ENCODE data around the gene RAB17. TPM values are rescaled to one million over a fixed set of nuclear protein-coding genes. Genes with fewer than 3 reads are reported as not detected.

The RAB17 gene
- total and polyA plus RNA-seq, 5 donors = 0.74 to 2.8 (median 2.1) TPM

DNA sequence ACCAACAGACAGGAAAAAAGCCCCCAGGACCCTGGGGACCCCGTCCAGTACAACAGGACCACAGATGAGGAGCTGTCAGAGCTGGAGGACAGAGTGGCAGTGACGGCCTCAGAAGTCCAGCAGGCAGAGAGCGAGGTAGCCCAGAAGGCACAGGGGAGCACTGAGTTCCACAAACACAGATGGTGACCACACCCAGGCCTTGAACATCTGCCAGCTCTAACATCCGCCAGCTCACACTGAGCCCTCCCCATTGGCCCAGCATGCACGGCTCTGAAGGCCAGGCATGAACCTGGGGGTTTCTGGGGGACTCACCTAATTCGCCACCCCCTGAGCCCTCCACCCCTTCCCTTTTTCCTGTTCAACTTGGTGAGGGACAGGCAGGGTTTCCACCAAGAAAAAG lies 49.7 kb downstream of the RAB17 start:
- peak; percentile 82 to 93 (median 84) for DNase-seq
- H3K4me1 ChIP-seq (ENCODE audit: control insufficient read depth, insufficient read depth, low read length) = no peaks in the 10 kb centered on the region
- WGBS = 45% methylated on average over 6 of the region's 6 CpGs
- H3K9me3 ChIP-seq (ENCODE audit: control insufficient read depth, low read length) = no peaks in the 10 kb centered on the region
- peak; percentile 84 to 94 for ATAC-seq
- intact Hi-C loops (cut with DNase I) = no loop called here
- H3K27me3 ChIP-seq (ENCODE audit: control insufficient read depth, insufficient read depth) = no peaks in the 10 kb centered on the region
- H3K4me3 ChIP-seq (ENCODE audit: low read length) = no peak overlapping the region
- H3K27ac ChIP-seq (ENCODE audit: low read length) = no peak overlapping the region

DNA sequence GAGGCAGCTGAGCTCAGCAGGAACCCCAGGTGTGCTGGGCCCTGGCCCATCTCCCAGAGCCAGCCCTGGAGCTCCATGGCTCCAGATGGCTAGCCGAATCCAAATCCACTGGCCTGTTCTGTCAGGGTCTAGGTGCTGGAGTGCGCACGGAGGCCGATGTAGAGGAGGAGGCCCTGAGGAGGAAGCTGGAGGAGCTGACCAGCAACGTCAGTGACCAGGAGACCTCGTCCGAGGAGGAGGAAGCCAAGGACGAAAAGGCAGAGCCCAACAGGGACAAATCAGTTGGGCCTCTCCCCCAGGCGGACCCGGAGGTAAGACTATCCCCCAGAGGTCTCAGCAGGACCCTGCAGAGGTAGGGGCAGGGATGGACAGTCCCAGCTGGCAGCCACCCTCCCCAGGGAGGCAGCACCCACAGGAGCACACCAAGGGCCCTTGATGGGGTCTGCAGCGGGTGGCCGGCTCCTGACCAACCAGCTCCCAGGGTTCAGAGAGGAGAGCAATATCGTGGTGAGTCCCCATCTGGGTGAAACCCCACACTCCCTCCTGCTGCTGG lies 50.2 kb downstream of the RAB17 start:
- no peaks in the 10 kb centered on the region for H3K4me1 ChIP-seq (ENCODE audit: control insufficient read depth, insufficient read depth, low read length)
- H3K27me3 ChIP-seq (ENCODE audit: control insufficient read depth, insufficient read depth) = no peaks in the 10 kb centered on the region
- 71% methylated on average over 13 of the region's 13 CpGs for WGBS
- intact Hi-C loops (cut with DNase I) = no loop called here
- peak in 1 of 2 donors; percentile 24 for ATAC-seq
- H3K4me3 ChIP-seq (ENCODE audit: low read length) = no peak overlapping the region
- H3K9me3 ChIP-seq (ENCODE audit: control insufficient read depth, low read length) = no peaks in the 10 kb centered on the region
- DNase-seq = no peak
- H3K27ac ChIP-seq (ENCODE audit: low read length) = no peak overlapping the region

DNA sequence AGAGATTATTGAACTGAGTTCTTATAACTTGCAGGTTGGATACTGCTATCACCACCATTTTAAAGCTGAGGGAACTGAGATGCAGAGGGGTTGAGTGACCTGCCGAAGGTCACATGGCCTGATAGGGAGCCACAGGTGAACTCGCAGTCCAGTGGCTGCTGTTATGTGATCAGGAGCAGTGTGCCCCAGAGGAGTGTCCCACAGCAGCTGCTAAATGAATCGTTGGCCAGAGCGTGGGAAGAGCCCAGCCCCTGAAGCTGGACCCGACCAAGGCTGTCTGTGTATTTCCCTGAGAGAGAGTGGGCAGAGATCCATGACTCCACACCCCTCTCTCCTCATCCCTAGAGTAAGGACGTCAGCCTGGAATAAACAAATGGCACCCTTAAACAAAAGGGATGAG lies 50.9 kb downstream of the RAB17 start:
- ATAC-seq (no peak), DNase-seq (no peak)
- Histone ChIP-seq H3K4me1 (ENCODE audit: control insufficient read depth, insufficient read depth, low read length) (no peaks in the 10 kb centered on the region), H3K27me3 (ENCODE audit: control insufficient read depth, insufficient read depth) (no peaks in the 10 kb centered on the region), H3K9me3 (ENCODE audit: control insufficient read depth, low read length) (no peaks in the 10 kb centered on the region), H3K4me3 (ENCODE audit: low read length) (no peak overlapping the region), H3K27ac (ENCODE audit: low read length) (no peak overlapping the region)
- WGBS = 57% methylated on average over 6 of the region's 6 CpGs
- intact Hi-C loops (cut with DNase I) = no loop called here

DNA sequence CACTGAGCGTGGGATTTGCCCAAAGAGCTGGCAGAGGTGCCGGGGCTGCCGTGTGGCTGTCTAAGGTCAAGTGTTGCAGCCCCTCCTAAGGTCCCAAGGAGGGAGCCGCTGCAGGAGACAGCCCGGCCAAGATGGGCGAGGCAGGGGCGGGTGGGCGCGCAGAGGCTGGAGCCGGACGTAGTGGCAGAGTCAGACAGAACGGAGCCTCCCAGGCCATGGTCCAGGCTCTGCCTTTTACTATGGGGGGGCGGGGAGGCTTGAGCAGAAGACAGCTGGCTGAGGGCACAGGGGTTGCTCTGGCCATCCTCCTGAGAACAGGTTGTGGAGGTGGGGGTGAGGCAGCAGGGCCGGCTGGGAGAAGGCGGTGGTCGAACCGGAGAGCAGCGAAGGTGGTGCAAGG lies 51.6 kb downstream of the RAB17 start:
- Histone ChIP-seq H3K4me3 (ENCODE audit: low read length) (no peak overlapping the region), H3K9me3 (ENCODE audit: control insufficient read depth, low read length) (no peaks in the 10 kb centered on the region), H3K27ac (ENCODE audit: low read length) (no peak overlapping the region), H3K27me3 (ENCODE audit: control insufficient read depth, insufficient read depth) (no peaks in the 10 kb centered on the region), H3K4me1 (ENCODE audit: control insufficient read depth, insufficient read depth, low read length) (no peaks in the 10 kb centered on the region)
- intact Hi-C loops (cut with DNase I) = no loop called here
- DNase-seq (no peak), ATAC-seq (no peak)
- 87% methylated on average over 18 of the region's 18 CpGs for WGBS

DNA sequence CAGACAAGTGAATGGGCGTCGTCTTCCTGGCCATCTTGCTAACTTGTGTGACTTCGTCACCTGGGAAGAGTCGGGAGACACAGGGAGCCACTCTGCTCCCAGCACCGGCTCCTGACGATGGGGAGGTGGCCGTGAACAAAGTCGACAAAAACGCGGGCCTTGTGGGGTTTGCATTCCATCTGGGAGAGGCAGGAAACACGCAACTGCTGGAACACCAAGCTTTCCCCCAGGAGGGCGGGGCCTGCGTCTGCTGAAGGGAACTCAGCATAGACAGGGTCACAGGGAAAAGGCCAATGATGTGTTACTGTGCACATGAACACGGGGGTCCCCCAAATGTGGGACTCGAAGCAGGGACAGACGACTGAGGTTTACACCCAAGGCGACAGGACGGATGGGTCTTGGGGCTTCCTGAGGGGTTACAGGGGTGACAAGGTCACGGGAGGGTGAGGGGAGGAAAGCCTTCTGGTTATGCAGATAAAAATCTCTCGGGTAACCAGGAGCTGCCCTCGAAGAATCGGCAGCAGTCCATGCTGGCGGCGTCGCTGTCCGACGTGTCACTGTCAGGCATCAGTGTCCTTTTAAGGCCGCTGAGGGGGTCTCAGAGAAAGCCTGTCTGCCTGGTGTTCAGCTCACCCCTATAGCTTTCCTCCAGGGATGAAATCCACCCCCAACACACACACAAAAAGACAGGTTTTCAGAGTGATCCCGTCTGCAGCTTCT lies 52.4 kb downstream of the RAB17 start:
- Histone ChIP-seq H3K4me1 (ENCODE audit: control insufficient read depth, insufficient read depth, low read length) (no peaks in the 10 kb centered on the region), H3K9me3 (ENCODE audit: control insufficient read depth, low read length) (no peaks in the 10 kb centered on the region), H3K27ac (ENCODE audit: low read length) (no peak overlapping the region), H3K4me3 (ENCODE audit: low read length) (no peak overlapping the region), H3K27me3 (ENCODE audit: control insufficient read depth, insufficient read depth) (no peaks in the 10 kb centered on the region)
- DNase-seq (no peak), ATAC-seq (no peak)
- 75% methylated on average over 29 of the region's 29 CpGs for WGBS
- intact Hi-C loops (cut with DNase I) = no loop called here

DNA sequence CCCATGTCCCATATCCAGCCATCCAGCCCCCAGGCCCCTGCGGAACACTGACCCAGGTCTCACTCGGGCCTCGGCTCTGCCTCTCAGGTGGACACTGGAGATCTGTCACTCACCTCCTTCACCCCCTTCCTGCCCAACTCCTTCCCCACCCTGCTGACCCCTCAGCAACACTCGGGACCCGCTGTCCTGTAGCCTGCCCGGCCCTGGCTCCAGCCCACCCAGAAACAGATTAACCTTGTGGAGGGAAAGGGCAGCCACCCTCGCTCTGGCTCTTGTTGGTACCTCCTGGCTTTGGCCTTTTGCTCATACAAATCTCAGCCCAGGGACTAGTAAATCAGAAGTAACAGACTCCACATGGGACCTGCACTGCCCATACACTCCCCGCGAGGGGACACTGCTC lies 53.9 kb downstream of the RAB17 start:
- DNase-seq = no peak
- ATAC-seq = peak in 1 of 2 donors; percentile 12
- Histone ChIP-seq H3K4me3 (ENCODE audit: low read length) (no peak overlapping the region), H3K27me3 (ENCODE audit: control insufficient read depth, insufficient read depth) (no peaks in the 10 kb centered on the region), H3K27ac (ENCODE audit: low read length) (no peak overlapping the region), H3K4me1 (ENCODE audit: control insufficient read depth, insufficient read depth, low read length) (no peaks in the 10 kb centered on the region), H3K9me3 (ENCODE audit: control insufficient read depth, low read length) (no peaks in the 10 kb centered on the region)
- intact Hi-C loops (cut with DNase I) = no loop called here
- WGBS = 90% methylated on average over 9 of the region's 9 CpGs

DNA sequence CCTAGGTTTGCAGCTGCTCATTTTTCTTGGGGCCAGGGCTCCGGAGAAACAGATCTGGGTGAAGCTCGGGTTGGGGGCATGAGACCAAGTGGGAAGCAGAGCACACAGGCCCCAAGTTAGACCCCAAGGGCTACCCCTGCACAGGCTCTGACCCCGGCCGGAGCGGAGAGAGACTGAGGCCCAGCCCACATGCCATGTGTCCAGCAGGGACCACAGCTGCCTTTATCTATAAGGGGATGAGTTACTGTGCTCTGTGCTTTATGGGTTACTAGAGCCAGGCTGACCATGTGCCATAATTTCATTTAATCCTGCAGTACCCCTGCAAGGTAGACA lies 54.5 kb downstream of the RAB17 start:
- no peak overlapping the region for H3K27ac ChIP-seq (ENCODE audit: low read length)
- no peaks in the 10 kb centered on the region for H3K4me1 ChIP-seq (ENCODE audit: control insufficient read depth, insufficient read depth, low read length)
- H3K4me3 ChIP-seq (ENCODE audit: low read length) = no peak overlapping the region
- no peak for ATAC-seq
- no peak for DNase-seq
- WGBS = 92% methylated on average over 5 of the region's 5 CpGs
- intact Hi-C loops (cut with DNase I) = no loop called here
- H3K27me3 ChIP-seq (ENCODE audit: control insufficient read depth, insufficient read depth) = no peaks in the 10 kb centered on the region
- no peaks in the 10 kb centered on the region for H3K9me3 ChIP-seq (ENCODE audit: control insufficient read depth, low read length)

DNA sequence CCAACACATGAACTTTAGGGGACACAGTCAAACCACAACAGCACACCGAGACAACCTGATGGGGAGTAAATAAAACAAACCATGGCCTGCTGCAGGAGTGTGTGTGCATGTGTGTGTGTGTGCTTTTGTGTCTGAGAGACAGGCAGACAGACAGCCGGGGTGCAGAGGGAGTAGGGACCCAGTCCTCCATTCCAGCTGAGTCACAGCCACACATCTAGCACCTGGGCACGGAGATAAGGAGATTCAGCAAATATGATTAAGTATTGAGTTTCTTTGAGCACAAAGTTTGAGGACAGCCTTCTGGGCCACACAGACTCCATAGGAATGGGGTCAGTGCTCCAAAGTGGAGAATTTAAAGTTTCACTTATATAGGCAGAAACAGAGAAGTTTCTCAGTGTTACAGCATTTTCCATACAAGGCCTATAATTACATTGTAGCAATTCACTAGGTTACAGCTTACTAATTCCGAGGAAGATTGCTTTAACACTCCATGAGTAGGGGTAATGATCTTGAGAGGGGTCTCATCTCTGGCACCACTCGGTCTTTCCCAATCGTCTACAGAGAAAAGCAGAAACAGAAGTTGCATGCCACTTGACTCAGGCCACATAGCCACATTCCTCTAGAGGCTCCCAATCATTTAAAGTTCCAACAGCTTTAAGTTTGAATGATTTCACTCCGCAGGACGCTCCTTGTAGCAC lies 55.0 kb downstream of the RAB17 start:
- Histone ChIP-seq H3K27me3 (ENCODE audit: control insufficient read depth, insufficient read depth) (no peaks in the 10 kb centered on the region), H3K4me3 (ENCODE audit: low read length) (no peak overlapping the region), H3K27ac (ENCODE audit: low read length) (no peak overlapping the region), H3K9me3 (ENCODE audit: control insufficient read depth, low read length) (no peaks in the 10 kb centered on the region), H3K4me1 (ENCODE audit: control insufficient read depth, insufficient read depth, low read length) (no peaks in the 10 kb centered on the region)
- DNase-seq (no peak), ATAC-seq (no peak)
- WGBS = 89% methylated on average over 8 of the region's 8 CpGs
- intact Hi-C loops (cut with DNase I) = no loop called here

DNA sequence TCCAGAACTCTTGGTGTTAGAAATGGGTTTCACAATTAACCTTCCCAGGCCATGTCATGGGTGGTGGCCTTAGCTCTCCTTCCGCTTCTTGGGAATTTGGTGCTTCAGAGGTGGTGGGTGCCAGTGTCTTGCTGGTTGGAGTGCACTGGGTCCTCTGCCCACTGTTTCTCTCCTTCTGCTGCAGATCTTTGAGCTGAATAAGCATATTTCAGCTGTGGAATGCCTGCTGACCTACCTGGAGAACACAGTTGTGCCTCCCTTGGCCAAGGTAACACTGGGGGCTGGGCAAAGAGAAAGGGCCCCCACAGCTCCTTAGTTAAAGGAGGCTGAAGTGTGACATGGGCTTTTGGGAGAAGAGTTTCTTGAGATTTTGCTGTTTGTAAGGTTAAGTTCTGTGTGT lies 56.2 kb downstream of the RAB17 start:
- no peaks in the 10 kb centered on the region for H3K9me3 ChIP-seq (ENCODE audit: control insufficient read depth, low read length)
- H3K4me1 ChIP-seq (ENCODE audit: control insufficient read depth, insufficient read depth, low read length) = no peaks in the 10 kb centered on the region
- H3K4me3 ChIP-seq (ENCODE audit: low read length) = no peak overlapping the region
- H3K27ac ChIP-seq (ENCODE audit: low read length) = no peak overlapping the region
- DNase-seq (no peak), ATAC-seq (no peak)
- no peaks in the 10 kb centered on the region for H3K27me3 ChIP-seq (ENCODE audit: control insufficient read depth, insufficient read depth)
- 98% methylated on average over 1 of the region's 1 CpG for WGBS
- intact Hi-C loops (cut with DNase I) = no loop called here

DNA sequence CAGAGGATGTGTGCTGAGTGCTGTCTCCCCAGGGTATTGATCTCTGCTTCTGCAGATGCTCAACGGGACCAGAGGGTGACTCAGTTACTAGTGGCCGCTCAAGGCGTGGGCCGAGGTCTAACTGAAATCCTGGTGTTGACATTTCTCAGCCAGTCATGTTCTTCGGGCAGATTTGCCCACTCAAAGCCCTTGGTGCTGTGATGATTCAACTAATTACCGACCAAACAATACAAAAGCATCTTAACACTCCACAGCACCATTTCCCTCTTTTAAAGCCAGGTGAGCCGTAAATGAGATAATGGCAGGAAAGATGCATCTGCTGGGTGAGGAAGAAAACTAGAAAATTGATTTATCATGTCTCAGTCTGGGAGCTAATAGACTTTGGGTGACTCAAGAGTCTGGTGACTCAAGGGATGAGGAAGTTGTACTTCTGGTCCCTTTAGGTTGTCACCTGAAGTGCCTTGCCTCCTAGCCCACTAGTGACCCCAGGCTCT lies 56.8 kb downstream of the RAB17 start:
- Histone ChIP-seq H3K4me1 (ENCODE audit: control insufficient read depth, insufficient read depth, low read length) (no peaks in the 10 kb centered on the region), H3K27ac (ENCODE audit: low read length) (no peak overlapping the region), H3K9me3 (ENCODE audit: control insufficient read depth, low read length) (no peaks in the 10 kb centered on the region), H3K4me3 (ENCODE audit: low read length) (no peak overlapping the region), H3K27me3 (ENCODE audit: control insufficient read depth, insufficient read depth) (no peaks in the 10 kb centered on the region)
- no peak for DNase-seq
- intact Hi-C loops (cut with DNase I) = no loop called here
- ATAC-seq = no peak
- 88% methylated on average over 7 of the region's 7 CpGs for WGBS

DNA sequence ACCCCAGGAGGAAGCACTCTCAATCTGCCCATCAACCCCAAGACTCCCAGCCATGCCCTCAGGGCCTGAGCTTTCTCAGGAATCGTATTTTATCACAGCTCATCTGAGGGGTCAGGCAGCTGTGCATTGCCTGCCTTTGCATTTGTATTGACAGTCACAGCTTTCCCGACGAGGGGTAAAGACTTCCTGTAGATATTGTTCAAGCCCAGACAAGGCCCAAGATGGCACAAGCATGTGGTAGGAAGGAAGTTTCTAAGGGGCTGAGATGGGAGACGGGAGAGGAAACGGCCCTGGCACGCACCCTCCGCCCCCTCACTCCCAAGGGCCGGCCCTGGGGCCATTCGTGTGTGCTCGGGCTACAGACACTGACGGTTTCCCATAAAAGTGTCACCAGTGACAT lies 58.4 kb downstream of the RAB17 start:
- intact Hi-C loops (cut with DNase I) = no loop called here
- no peaks in the 10 kb centered on the region for H3K4me1 ChIP-seq (ENCODE audit: control insufficient read depth, insufficient read depth, low read length)
- H3K27ac ChIP-seq (ENCODE audit: low read length) = no peak overlapping the region
- no peaks in the 10 kb centered on the region for H3K9me3 ChIP-seq (ENCODE audit: control insufficient read depth, low read length)
- ATAC-seq (no peak), DNase-seq (no peak)
- no peaks in the 10 kb centered on the region for H3K27me3 ChIP-seq (ENCODE audit: control insufficient read depth, insufficient read depth)
- WGBS = 56% methylated on average over 11 of the region's 11 CpGs
- H3K4me3 ChIP-seq (ENCODE audit: low read length) = no peak overlapping the region

Measured in right cardiac atrium (tissue), 5 donors.